PC-9 (cell line): ENCODE data around the gene DRC1. TPM values are rescaled to one million over a fixed set of nuclear protein-coding genes. Genes with fewer than 3 reads are reported as not detected.

Experiments used
- BruUV-seq: library from RNA; stranded (reverse); fragments of 400-500 nt; replicated peaks from 2 replicates; lab custom pipeline; 2021; lab: Mats Ljungman, UMichigan
- CTCF ChIA-PET: fragments of 300-600 bp; sonication (Branson Sonifier 250); formaldehyde crosslinking; loops from one replicate; lab custom pipeline; 2022; ENCODE audit warnings: antibody characterized with exemption; lab: Charles Lee
- POLR2A ChIA-PET: fragments of 300-600 bp; sonication (Branson Sonifier 250); formaldehyde crosslinking; loops from one replicate; lab custom pipeline; 2022; ENCODE audit warnings: antibody characterized with exemption; ENCODE audit not compliant: unreplicated experiment; lab: Charles Lee
- DNase-seq, 2 experiments: peaks; one replicate each; pipeline versions ENCODE4 v3.0.0 to v3.0.0-alpha.2; 2015 to 2022; ENCODE audit warnings: mixed read lengths in 1 of 2
- H2AFZ ChIP-seq: fragments of 200-600 bp; sonication (generic); 2 replicates; pipeline ENCODE4 v1.8.1; 2017; ENCODE audit warnings: antibody characterized with exemption
- H3F3A ChIP-seq: fragments of 200-600 bp; sonication (generic); 2 replicates; pipeline ENCODE4 v1.8.1; 2017; ENCODE audit warnings: antibody characterized with exemption, mild to moderate bottlenecking, low read depth; ENCODE audit not compliant: insufficient read depth
- H3K27ac ChIP-seq: fragments of 200-600 bp; sonication (generic); 2 replicates; pipeline ENCODE4 v1.6.1; 2016; ENCODE audit warnings: mixed run types
- H3K27me3 ChIP-seq: fragments of 200-600 bp; sonication (generic); 2 replicates; pipeline ENCODE4 v1.6.1; 2016; ENCODE audit warnings: low read depth, mixed run types; ENCODE audit not compliant: insufficient read depth
- H3K36me3 ChIP-seq: fragments of 200-600 bp; sonication (generic); 2 replicates; pipeline ENCODE4 v1.6.1; 2016; ENCODE audit warnings: low read depth, mixed run types
- H3K4me1 ChIP-seq: fragments of 200-600 bp; sonication (generic); replicated peaks from 2 replicates; pipeline ENCODE4 v1.6.1; 2016; ENCODE audit warnings: mixed run types; ENCODE audit not compliant: insufficient read depth
- H3K4me2 ChIP-seq: fragments of 200-600 bp; sonication (generic); 2 replicates; pipeline ENCODE4 v1.6.1; 2017; ENCODE audit warnings: mixed run types
- H3K4me3 ChIP-seq: fragments of 200-600 bp; sonication (generic); 2 replicates; pipeline ENCODE4 v1.6.1; 2016; ENCODE audit warnings: mixed run types
- H3K79me2 ChIP-seq: fragments of 200-600 bp; sonication (generic); 2 replicates; pipeline ENCODE4 v1.6.1; 2017; ENCODE audit warnings: low read depth, mixed run types
- H3K9me2 ChIP-seq: fragments of 200-600 bp; sonication (generic); 2 replicates; pipeline ENCODE4 v1.8.1; 2017; ENCODE audit warnings: mild to moderate bottlenecking; ENCODE audit not compliant: insufficient read depth
- H3K9me3 ChIP-seq: fragments of 200-600 bp; sonication (generic); 2 replicates; pipeline ENCODE4 v1.8.1; 2016; ENCODE audit warnings: low read depth; ENCODE audit not compliant: insufficient read depth
- H4K20me1 ChIP-seq: fragments of 200-600 bp; sonication (generic); 2 replicates; pipeline ENCODE4 v1.8.1; 2017; ENCODE audit not compliant: insufficient read depth
- EZH2 ChIP-seq: fragments of 200-600 bp; sonication (generic); IDR thresholded peaks from 2 replicates; pipeline ENCODE4 v1.8.0; 2017; ENCODE audit warnings: antibody characterized with exemption, low read depth
- intact Hi-C: fragments of 100-400 bp; cut with micrococcal nuclease; formaldehyde crosslinking; loops from one replicate; pipeline ENCODE4 v1.10.0; 2022; ENCODE audit not compliant: unreplicated experiment
- total RNA-seq: library from RNA; stranded (reverse); gene quantifications from 2 replicates; pipeline ENCODE4 v1.2.3, GENCODE V29; 2021
- TF ChIP-seq, protein P1 (sequence below): fragments of 200-600 bp; sonication (generic); conservative IDR thresholded peaks from 2 replicates; pipeline ENCODE4 v1.6.1; 2017; ENCODE audit warnings: mixed run types, antibody characterized with exemption, mild to moderate bottlenecking, moderate library complexity

The DRC1 gene
- total RNA-seq, 1 experiment from 2014 or later = 6.4 TPM

DNA sequence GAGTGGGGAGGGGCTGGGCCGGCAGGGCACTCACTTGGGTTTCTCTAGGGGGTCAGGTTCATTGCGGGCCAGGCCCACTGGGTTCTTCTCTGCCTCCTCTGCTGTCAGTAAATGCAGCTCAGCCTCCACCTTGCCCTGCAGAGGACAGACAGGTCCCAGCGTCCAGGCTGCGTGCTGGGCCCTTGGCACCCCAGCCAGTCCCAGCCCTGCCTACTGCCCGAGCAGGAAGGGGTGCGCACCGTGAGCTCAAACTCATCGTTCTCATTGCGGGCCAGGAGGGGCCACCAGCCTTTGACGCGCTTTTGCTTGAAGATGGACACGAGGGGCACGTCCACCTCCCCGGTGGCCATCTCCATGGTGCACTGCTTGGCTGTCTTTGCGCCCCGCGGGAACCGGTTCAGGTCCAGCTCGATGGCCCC, 58.9 kb downstream of the DRC1 start:
- no peak overlapping the region for H3K4me3 ChIP-seq
- DNase-seq = no peak
- no peaks in the 10 kb centered on the region for H3K9me2 ChIP-seq
- no peaks in the 10 kb centered on the region for H3K79me2 ChIP-seq
- H4K20me1 ChIP-seq = no peaks in the 10 kb centered on the region
- intact Hi-C loops = loop anchor here (10.0 kb wide), 1 partner anchor 116 kb away; the partner anchor contains the start of genes ADGRF3 and SELENOI
- ChIA-PET POLR2A (no interaction called here), CTCF (interaction anchor here (0.6 kb wide), 1 partner anchor 368 kb away, joined by 7 read pairs; no protein-coding TSS in a partner anchor)
- H3K4me2 ChIP-seq = no peak overlapping the region
- no peaks in the 10 kb centered on the region for H3K27me3 ChIP-seq
- H3K4me1 ChIP-seq = peaks cover 33% of the 10 kb centered on the region
- TF ChIP-seq, protein P1, sequence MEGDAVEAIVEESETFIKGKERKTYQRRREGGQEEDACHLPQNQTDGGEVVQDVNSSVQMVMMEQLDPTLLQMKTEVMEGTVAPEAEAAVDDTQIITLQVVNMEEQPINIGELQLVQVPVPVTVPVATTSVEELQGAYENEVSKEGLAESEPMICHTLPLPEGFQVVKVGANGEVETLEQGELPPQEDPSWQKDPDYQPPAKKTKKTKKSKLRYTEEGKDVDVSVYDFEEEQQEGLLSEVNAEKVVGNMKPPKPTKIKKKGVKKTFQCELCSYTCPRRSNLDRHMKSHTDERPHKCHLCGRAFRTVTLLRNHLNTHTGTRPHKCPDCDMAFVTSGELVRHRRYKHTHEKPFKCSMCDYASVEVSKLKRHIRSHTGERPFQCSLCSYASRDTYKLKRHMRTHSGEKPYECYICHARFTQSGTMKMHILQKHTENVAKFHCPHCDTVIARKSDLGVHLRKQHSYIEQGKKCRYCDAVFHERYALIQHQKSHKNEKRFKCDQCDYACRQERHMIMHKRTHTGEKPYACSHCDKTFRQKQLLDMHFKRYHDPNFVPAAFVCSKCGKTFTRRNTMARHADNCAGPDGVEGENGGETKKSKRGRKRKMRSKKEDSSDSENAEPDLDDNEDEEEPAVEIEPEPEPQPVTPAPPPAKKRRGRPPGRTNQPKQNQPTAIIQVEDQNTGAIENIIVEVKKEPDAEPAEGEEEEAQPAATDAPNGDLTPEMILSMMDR = no peak
- TF ChIP-seq EZH2 = no peak
- H3K27ac ChIP-seq = no peak overlapping the region
- peaks cover 9% of the 10 kb centered on the region; the same call in 1 of the 2 replicates for H3F3A ChIP-seq
- no peaks in the 10 kb centered on the region for H3K9me3 ChIP-seq
- H3K36me3 ChIP-seq = no peaks in the 10 kb centered on the region
- no peak overlapping the region for H2AFZ ChIP-seq
- no TSS peak for BruUV-seq

DNA sequence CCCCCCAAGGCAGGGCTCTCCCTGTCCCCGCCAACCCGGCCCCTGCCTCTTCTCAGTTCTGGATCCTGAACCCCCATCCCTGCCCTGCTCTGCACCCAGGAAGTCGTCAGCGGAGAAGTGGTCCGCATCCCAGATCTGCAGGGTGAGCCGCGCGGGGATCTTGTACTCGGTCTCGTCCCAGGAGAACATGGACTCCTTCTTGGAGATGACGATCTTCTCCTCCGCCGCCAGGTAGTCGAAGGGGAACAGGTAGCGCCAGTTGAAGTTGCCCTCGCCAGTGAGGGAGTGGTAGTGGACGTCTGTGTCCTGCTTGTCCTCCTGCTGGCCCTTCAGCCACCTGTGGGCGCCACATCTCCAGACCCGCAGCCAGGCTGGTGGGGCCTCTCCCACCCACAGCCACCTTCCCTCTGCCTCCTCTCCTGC, 59.9 kb downstream of the DRC1 start:
- Histone ChIP-seq H4K20me1 (no peaks in the 10 kb centered on the region), H3K27ac (no peak overlapping the region), H3F3A (no peaks in the 10 kb centered on the region; the same call in 1 of the 2 replicates), H3K4me2 (no peak overlapping the region), H2AFZ (no peak overlapping the region), H3K36me3 (no peaks in the 10 kb centered on the region), H3K4me3 (no peak overlapping the region), H3K4me1 (peaks cover 25% of the 10 kb centered on the region), H3K9me3 (no peaks in the 10 kb centered on the region), H3K79me2 (no peaks in the 10 kb centered on the region), H3K9me2 (no peaks in the 10 kb centered on the region), H3K27me3 (no peaks in the 10 kb centered on the region)
- no peak for DNase-seq
- POLR2A ChIA-PET = no interaction called here
- TF ChIP-seq EZH2 = no peak
- TF ChIP-seq, protein P1 = no peak
- CTCF ChIA-PET = interaction anchor here (0.8 kb wide), 1 partner anchor 78 kb away, joined by 3 read pairs; no protein-coding TSS in a partner anchor
- BruUV-seq = no TSS peak
- intact Hi-C loops = loop anchor here (10.0 kb wide), 1 partner anchor 117 kb away; the partner anchor contains the start of genes ADGRF3 and SELENOI

DNA sequence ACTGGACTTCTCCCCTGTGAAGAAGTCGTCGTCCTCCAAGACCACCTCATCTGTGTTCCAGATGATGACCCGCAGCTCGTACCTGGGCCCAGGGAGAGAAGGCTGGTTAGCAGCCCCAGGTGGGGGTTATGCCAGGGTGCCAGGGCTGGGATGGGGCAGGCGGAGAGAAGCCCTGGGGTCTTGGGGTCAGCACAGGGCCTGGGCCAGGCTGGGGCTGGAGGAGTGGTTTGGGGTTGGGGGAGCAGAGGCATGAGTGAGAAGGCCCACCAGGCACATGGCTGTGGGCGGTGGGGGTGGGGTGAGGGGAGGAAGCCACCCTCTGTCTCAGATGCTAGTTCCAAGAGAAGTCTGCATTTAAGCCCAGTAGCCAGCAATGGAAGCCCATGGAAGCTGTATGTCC, 60.4 kb downstream of the DRC1 start:
- intact Hi-C loops = loop anchor here (10.0 kb wide), 1 partner anchor 117 kb away; the partner anchor contains the start of genes ADGRF3 and SELENOI
- TF ChIP-seq, protein P1 = no peak
- TF ChIP-seq EZH2 = no peak
- Histone ChIP-seq H3K4me2 (no peak overlapping the region), H3K79me2 (no peaks in the 10 kb centered on the region), H2AFZ (no peak overlapping the region), H4K20me1 (no peaks in the 10 kb centered on the region), H3K27ac (no peak overlapping the region), H3K27me3 (no peaks in the 10 kb centered on the region), H3K36me3 (no peaks in the 10 kb centered on the region), H3K4me1 (peaks cover 24% of the 10 kb centered on the region), H3K4me3 (no peak overlapping the region), H3F3A (no peaks in the 10 kb centered on the region; the same call in 1 of the 2 replicates), H3K9me3 (no peaks in the 10 kb centered on the region), H3K9me2 (no peaks in the 10 kb centered on the region)
- no peak for DNase-seq
- BruUV-seq = no TSS peak
- POLR2A ChIA-PET = no interaction called here
- CTCF ChIA-PET = interaction anchor here (0.5 to 0.8 kb wide), 2 partner anchors 40 to 78 kb away, joined by 3 read pairs; no protein-coding TSS in a partner anchor
